Suprapubic skin (tissue), 4 donors: ENCODE measurements around the gene PLAGL2. TPM values are rescaled to one million over a fixed set of nuclear protein-coding genes. Genes with fewer than 3 reads are reported as not detected.
"Not testable (repeated sequence)": the region's sequence is repeated elsewhere in the genome, so short reads cannot be mapped to it uniquely, and the experiment has no call there.

Experiments used
- DNase-seq, 2 donors: peaks; one replicate each; pipeline ENCODE4 v3.0.0-alpha.2; 2019; ENCODE audit warnings: low spot score in 2 of 2
- H3K27ac ChIP-seq: fragments of 200-600 bp; sonication (generic); one replicate; pipeline ENCODE4 v1.5.1; 2019
- H3K27me3 ChIP-seq: fragments of 200-600 bp; sonication (generic); one replicate; pipeline ENCODE4 v1.5.1; 2019
- H3K36me3 ChIP-seq: fragments of 200-600 bp; sonication (generic); one replicate; pipeline ENCODE4 v1.5.1; 2019
- H3K4me1 ChIP-seq: fragments of 200-600 bp; sonication (generic); one replicate; pipeline ENCODE4 v1.5.1; 2019
- H3K4me3 ChIP-seq: fragments of 200-600 bp; sonication (generic); one replicate; pipeline ENCODE4 v1.5.1; 2019; ENCODE audit warnings: mild to moderate bottlenecking
- H3K9me3 ChIP-seq: fragments of 200-600 bp; sonication (generic); one replicate; pipeline ENCODE4 v1.5.1; 2019
- CTCF ChIP-seq, 2 donors: fragments of 200-600 bp in 1 of 2; fragments of 450-650 bp in 1 of 2; sonication (generic) in 1 of 2; IDR thresholded peaks; one replicate each; pipeline ENCODE4 v1.5.1; 2016 to 2019; ENCODE audit warnings: antibody characterized with exemption in 2 of 2, mild to moderate bottlenecking in 1 of 2, moderate library complexity in 1 of 2
- EP300 ChIP-seq: sonication (generic); formaldehyde crosslinking; IDR thresholded peaks from one replicate; pipeline ENCODE4 v1.6.1; 2017; ENCODE audit warnings: antibody characterized with exemption
- POLR2A ChIP-seq, 2 donors: fragments of 450-650 bp; IDR thresholded peaks; one replicate each; pipeline ENCODE4 v1.6.1; 2017; ENCODE audit warnings: antibody characterized with exemption in 2 of 2, mild to moderate bottlenecking in 2 of 2, moderate library complexity in 2 of 2
- POLR2AphosphoS5 ChIP-seq, 3 donors: sonication (generic); formaldehyde crosslinking; IDR thresholded peaks; one replicate each; pipeline ENCODE4 v1.6.1; 2017; ENCODE audit warnings: antibody characterized with exemption in 3 of 3
- WGBS: methylation state at CpG from one replicate; pipeline ENCODE4 v1.1.5; 2018; 5-methylcytosine and 5-hydroxymethylcytosine counted together
- total RNA-seq, 4 donors: library from RNA; depleted of rRNA; stranded (reverse); fragments of >200 nt; gene quantifications; one replicate each; pipeline ENCODE4 v1.1.0, GENCODE V29; 2016

Gene PLAGL2
- total RNA-seq, 4 donors from 2014 or later: 13.0 to 28.8 (median 20.4) TPM

- Histone ChIP-seq H3K36me3 (no peaks in the 10 kb centered on the region), H3K4me3 (no peak overlapping the region), H3K27me3 (no peaks in the 10 kb centered on the region), H3K27ac (no peak overlapping the region), H3K4me1 (peaks cover 14% of the 10 kb centered on the region), H3K9me3 (no peaks in the 10 kb centered on the region)
- DNase-seq: peak in 1 of 2 donors; percentile 24
- 84% methylated on average over 10 of the region's 10 CpGs for WGBS
- no peak for TF ChIP-seq EP300
- TF ChIP-seq POLR2A (IDR thresholded peaks at IDR 0.05): no peak
- TF ChIP-seq POLR2AphosphoS5 (IDR thresholded peaks at IDR 0.05): no peak
- TF ChIP-seq CTCF (IDR thresholded peaks at IDR 0.05): no peak
Measured at GRCh38 chr20:32184961-32185603, 22.5 kb downstream of the PLAGL2 start.

GRCh38 chr20:32183947-32184635, 23.5 kb downstream of the PLAGL2 start:
- WGBS: 85% methylated on average over 3 of the region's 4 CpGs

GRCh38 chr20:32181606-32182005, 25.9 kb downstream of the PLAGL2 start:
- Histone ChIP-seq H3K4me3 (no peak overlapping the region), H3K27ac (no peak overlapping the region), H3K36me3 (no peaks in the 10 kb centered on the region), H3K4me1 (no peaks in the 10 kb centered on the region), H3K27me3 (no peaks in the 10 kb centered on the region), H3K9me3 (no peaks in the 10 kb centered on the region)
- 88% methylated on average over 2 of the region's 2 CpGs for WGBS
- TF ChIP-seq POLR2AphosphoS5 (IDR thresholded peaks at IDR 0.05): no peak
- no peak for TF ChIP-seq POLR2A (IDR thresholded peaks at IDR 0.05)
- no peak for TF ChIP-seq EP300
- no peak for TF ChIP-seq CTCF (IDR thresholded peaks at IDR 0.05)
- peak in 1 of 2 donors; percentile 7 for DNase-seq

More at GRCh38 chr20:32183947-32184635, 23.5 kb downstream of the PLAGL2 start:
- peak in 1 of 2 donors; percentile 30 for DNase-seq
- no peak overlapping the region for H3K27ac ChIP-seq
- TF ChIP-seq EP300 (no peak), POLR2A (IDR thresholded peaks at IDR 0.05) (no peak), CTCF (IDR thresholded peaks at IDR 0.05) (no peak), POLR2AphosphoS5 (IDR thresholded peaks at IDR 0.05) (no peak)
- H3K9me3 ChIP-seq: no peaks in the 10 kb centered on the region
- peaks cover 4% of the 10 kb centered on the region for H3K4me1 ChIP-seq
- H3K27me3 ChIP-seq: no peaks in the 10 kb centered on the region
- no peak overlapping the region for H3K4me3 ChIP-seq
- H3K36me3 ChIP-seq: no peaks in the 10 kb centered on the region

GRCh38 chr20:32179934-32180333, 27.6 kb downstream of the PLAGL2 start:
- no peaks in the 10 kb centered on the region for H3K4me1 ChIP-seq
- DNase-seq: no peak
- no peaks in the 10 kb centered on the region for H3K27me3 ChIP-seq
- TF ChIP-seq POLR2AphosphoS5 (IDR thresholded peaks at IDR 0.05) (no peak), POLR2A (IDR thresholded peaks at IDR 0.05) (no peak), CTCF (IDR thresholded peaks at IDR 0.05) (no peak), EP300 (no peak)
- H3K4me3 ChIP-seq: no peak overlapping the region
- no peaks in the 10 kb centered on the region for H3K9me3 ChIP-seq
- H3K27ac ChIP-seq: no peak overlapping the region
- WGBS: 90% methylated on average over 4 of the region's 4 CpGs
- no peaks in the 10 kb centered on the region for H3K36me3 ChIP-seq

- no peak for TF ChIP-seq EP300
- TF ChIP-seq CTCF (IDR thresholded peaks at IDR 0.05): no peak
- no peak for TF ChIP-seq POLR2A (IDR thresholded peaks at IDR 0.05)
- no peak for TF ChIP-seq POLR2AphosphoS5 (IDR thresholded peaks at IDR 0.05)
- DNase-seq: peak in 1 of 2 donors; percentile 41
Measured at GRCh38 chr20:32179515-32179914, 28.0 kb downstream of the PLAGL2 start.

GRCh38 chr20:32177696-32178095, 29.8 kb downstream of the PLAGL2 start:
- H3K9me3 ChIP-seq, H3K27me3 ChIP-seq, H3K27ac ChIP-seq, H3K4me3 ChIP-seq, H3K36me3 ChIP-seq, H3K4me1 ChIP-seq: not testable (repeated sequence)
- peak in 1 of 2 donors; percentile 40 for DNase-seq
- WGBS: 92% methylated on average over 7 of the region's 7 CpGs

More at GRCh38 chr20:32179515-32179914, 28.0 kb downstream of the PLAGL2 start:
- Histone ChIP-seq H3K36me3 (no peaks in the 10 kb centered on the region), H3K4me1 (no peaks in the 10 kb centered on the region), H3K27me3 (no peaks in the 10 kb centered on the region), H3K9me3 (no peaks in the 10 kb centered on the region), H3K27ac (no peak overlapping the region), H3K4me3 (no peak overlapping the region)
- WGBS: 83% methylated on average over 2 of the region's 2 CpGs
